BLaER1 treated with 17β-estradiol and CSF1 and Interleukin-3, amounts not matched to agents 10 nM and 100 nM (cell line): Measurements from ENCODE around the gene DPF3.
"Not testable (repeated sequence)": the region's sequence is repeated elsewhere in the genome, so short reads cannot be mapped to it uniquely, and the experiment has no call there.

Experiments used
- H3K27ac ChIP-seq, 11 experiments: shearing (Covaris generic); formaldehyde crosslinking; 2 replicates each; pipeline ENCODE4 v1.8.1; 2022
- H3K27me3 ChIP-seq, 11 experiments: shearing (Covaris generic); formaldehyde crosslinking; 2 replicates each; pipeline ENCODE4 v1.8.1; 2022
- H3K36me3 ChIP-seq, 11 experiments: shearing (Covaris generic); formaldehyde crosslinking; 2 replicates each; pipeline ENCODE4 v1.8.1; 2022
- H3K4me1 ChIP-seq, 10 experiments: shearing (Covaris generic); formaldehyde crosslinking; 2 replicates each; pipeline ENCODE4 v1.8.1; 2022
- H3K4me2 ChIP-seq, 11 experiments: shearing (Covaris generic); formaldehyde crosslinking; 2 replicates each; pipeline ENCODE4 v1.8.1; 2022
- H3K4me3 ChIP-seq, 10 experiments: shearing (Covaris generic); formaldehyde crosslinking; 2 replicates each; pipeline ENCODE4 v1.8.1; 2022
- H3K9ac ChIP-seq, 11 experiments: shearing (Covaris generic); formaldehyde crosslinking; 2 replicates each; pipeline ENCODE4 v1.8.1; 2022
- H3K9me3 ChIP-seq, 11 experiments: shearing (Covaris generic); formaldehyde crosslinking; replicated peaks in 1 of 11; 2 replicates each; pipeline ENCODE4 v1.8.1; 2022
- H4K20me1 ChIP-seq, 11 experiments: shearing (Covaris generic); formaldehyde crosslinking; 2 replicates each; pipeline ENCODE4 v1.8.1; 2022
- Cebpa-rat ChIP-seq, 11 experiments: shearing (Covaris generic); IDR thresholded peaks; 2 replicates each; pipeline ENCODE4 v1.8.1; 2022

Gene DPF3

DNA sequence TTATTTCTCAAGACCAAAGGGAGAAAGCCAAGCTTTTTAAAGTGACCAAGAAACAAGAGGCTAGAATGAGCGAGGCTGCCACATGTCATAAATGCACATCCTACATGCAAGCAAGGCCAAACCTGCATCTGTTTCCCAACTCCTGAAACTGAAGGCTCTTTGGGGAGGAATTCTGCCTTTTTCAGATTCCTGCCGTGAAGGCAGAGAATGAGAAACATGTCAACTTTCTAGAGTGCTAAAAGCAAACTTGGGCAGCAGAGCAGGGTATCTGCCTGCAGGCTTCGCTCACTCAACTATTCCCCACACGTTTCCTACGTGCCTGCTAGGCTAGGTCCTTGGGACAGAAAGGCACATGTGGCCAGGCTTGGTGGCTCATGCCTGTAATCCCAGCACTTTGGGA, 15.2 kb downstream of the DPF3 start:
- no peak overlapping the region for H3K4me2 ChIP-seq
- H3K27ac ChIP-seq: no peak overlapping the region
- H3K4me1 ChIP-seq: peaks cover 0 to 43% (median 0%) of the 10 kb centered on the region in 10 experiments; a peak in 8 of 20 replicates
- no peak overlapping the region for H3K4me3 ChIP-seq
- H4K20me1 ChIP-seq: no peaks in the 10 kb centered on the region
- no peaks in the 10 kb centered on the region for H3K36me3 ChIP-seq
- no peak overlapping the region for H3K9ac ChIP-seq
- no peaks in the 10 kb centered on the region for H3K27me3 ChIP-seq
- H3K9me3 ChIP-seq: peaks cover 0 to 6% (median 0%) of the 10 kb centered on the region in 11 experiments; a peak in 4 of 22 replicates
- no peak for TF ChIP-seq Cebpa-rat (IDR thresholded peaks at IDR 0.05)

DNA sequence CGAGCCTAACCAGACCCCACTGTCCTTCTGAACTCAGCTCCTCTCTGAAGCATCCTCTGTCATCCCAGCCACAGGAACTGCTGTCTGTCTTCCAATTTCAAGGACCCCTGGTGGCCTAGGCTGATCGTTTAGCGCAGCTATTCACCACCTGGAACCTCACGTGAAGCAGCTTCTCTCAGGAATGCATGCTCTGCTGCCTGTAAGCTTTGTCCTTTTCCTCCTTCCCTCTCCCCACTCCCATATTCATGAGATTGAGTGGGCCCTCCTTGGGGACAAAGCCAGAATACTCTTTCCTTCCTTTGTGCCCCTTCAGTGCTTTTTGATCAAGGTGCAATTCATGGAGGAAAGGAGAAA, 17.2 kb downstream of the DPF3 start:
- Histone ChIP-seq H3K4me1 (peaks cover 0 to 33% (median 0%) of the 10 kb centered on the region in 10 experiments; a peak in 8 of 20 replicates), H3K36me3 (no peaks in the 10 kb centered on the region), H3K27ac (no peak overlapping the region), H3K9ac (no peak overlapping the region), H3K4me2 (0 out of 22 replicates have a peak overlapping the region, but pooled peaks of 1 of the 11 experiments have one; percentile 0), H3K27me3 (no peaks in the 10 kb centered on the region), H3K4me3 (no peak overlapping the region), H3K9me3 (peaks cover 7 to 14% (median 7%) of the 10 kb centered on the region in 11 experiments), H4K20me1 (no peaks in the 10 kb centered on the region)
- no peak for TF ChIP-seq Cebpa-rat (IDR thresholded peaks at IDR 0.05)

DNA sequence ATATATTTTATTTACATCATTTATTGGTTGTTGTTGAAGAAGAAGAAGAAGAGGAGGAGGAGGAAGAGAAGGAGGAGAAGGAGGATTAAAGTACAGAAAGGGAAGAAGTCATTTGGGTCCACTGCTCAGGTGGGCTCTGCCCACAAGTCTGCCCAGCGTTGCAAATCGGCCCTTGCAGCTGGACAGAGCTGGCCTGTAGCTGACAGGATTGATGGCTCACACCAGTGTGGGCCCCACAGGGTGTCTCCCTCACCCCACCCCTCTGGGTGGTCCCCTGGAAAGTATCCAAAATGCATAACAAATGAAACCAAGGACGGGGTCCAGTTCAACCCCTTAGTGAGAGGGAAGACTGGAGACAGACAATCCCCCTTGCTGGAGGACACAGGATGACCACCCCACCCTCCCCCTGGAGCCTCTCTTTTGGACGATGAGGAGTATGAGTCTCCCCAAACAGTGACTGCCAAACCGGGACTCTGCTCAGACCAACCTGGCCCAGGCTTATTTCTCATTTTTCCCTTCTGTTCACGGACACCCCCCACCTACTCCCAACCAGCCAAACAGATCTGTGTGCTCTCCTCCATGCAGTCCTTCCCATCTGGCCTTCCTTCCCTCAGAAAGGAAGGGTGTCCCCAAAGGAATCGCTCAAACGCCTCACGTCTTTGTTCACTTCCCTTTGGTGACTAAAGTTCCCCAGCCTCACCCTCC, 17.7 kb downstream of the DPF3 start:
- no peaks in the 10 kb centered on the region for H3K36me3 ChIP-seq
- H4K20me1 ChIP-seq: no peaks in the 10 kb centered on the region
- H3K27me3 ChIP-seq: no peaks in the 10 kb centered on the region
- no peak for TF ChIP-seq Cebpa-rat (IDR thresholded peaks at IDR 0.05)
- no peak overlapping the region for H3K9ac ChIP-seq
- H3K9me3 ChIP-seq: peaks cover 12 to 19% (median 13%) of the 10 kb centered on the region in 11 experiments
- H3K27ac ChIP-seq: no peak overlapping the region
- 0 out of 22 replicates have a peak overlapping the region, but pooled peaks of 1 of the 11 experiments have one; percentile 0 for H3K4me2 ChIP-seq
- H3K4me3 ChIP-seq: no peak overlapping the region
- H3K4me1 ChIP-seq: peaks cover 0 to 29% (median 0%) of the 10 kb centered on the region in 10 experiments; a peak in 8 of 20 replicates

DNA sequence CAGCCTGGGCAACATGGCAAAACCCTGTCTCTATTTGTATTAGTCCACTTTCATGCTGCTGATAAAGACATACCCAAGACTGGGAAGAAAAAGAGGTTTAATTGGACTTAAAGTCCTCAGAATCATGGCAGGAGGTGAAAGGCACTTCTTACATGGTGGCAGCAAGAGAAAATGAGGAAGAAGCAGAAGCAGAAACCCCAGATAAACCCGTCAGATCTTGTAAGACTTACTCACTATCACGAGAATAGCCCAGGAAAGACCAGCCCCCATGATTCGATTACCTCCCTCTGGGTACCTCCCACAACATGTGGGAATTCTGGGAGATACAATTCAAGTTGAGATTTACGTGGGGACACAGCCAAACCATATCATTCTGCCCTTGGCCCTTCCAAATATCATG, 23.0 kb downstream of the DPF3 start:
- H4K20me1 ChIP-seq, H3K4me3 ChIP-seq, H3K27me3 ChIP-seq, H3K36me3 ChIP-seq, H3K27ac ChIP-seq, H3K4me2 ChIP-seq, H3K9ac ChIP-seq: not testable (repeated sequence)
- Histone ChIP-seq H3K9me3 (peaks cover 14 to 26% (median 21%) of the 10 kb centered on the region in 11 experiments), H3K4me1 (peaks cover 0 to 12% (median 0%) of the 10 kb centered on the region in 10 experiments; a peak in 6 of 20 replicates)

DNA sequence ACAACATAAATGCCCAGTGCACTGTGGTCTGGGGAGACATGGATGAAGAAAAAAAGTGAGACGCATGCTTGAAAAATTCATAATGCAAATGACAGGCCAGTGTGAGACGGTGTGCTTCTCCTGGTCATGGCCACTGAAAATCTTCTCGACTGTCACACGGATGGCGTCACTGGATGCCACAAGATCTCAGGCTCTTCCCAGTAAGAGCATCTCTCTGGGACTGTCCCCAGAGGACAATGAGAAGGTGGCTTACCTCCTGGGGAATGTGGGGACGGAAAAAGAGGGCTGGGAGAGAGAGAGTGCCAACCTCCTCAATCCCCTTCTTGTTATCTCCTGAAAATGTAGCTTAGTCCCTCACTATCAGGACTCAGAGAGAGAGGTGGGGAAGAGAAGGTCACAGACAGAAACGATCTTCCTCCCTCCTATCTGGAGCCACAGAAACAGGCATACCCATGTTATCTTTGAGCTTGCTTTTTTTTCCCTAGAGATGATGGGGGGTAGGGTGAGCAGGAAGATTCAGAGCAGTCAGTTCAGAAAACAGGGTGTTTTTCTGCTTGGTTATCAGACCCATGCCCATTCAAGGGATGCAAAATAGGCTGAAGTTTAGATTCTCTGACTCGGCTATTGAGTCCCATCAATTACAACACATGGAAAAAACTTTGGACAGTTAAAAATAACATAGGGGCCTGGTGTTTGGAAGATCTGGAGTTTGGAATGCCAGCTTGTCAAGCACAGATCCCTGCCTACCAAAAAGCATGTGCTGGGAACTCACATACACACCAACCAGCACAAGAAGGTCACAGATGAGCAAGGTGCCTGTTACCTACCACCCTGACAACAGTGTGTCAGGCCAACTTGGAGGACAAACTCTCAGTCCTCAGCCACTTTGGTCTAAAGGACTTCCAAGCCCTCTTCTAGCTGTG, 24.2 kb downstream of the DPF3 start:
- no peak for TF ChIP-seq Cebpa-rat (IDR thresholded peaks at IDR 0.05)
- H3K27ac ChIP-seq: no peak overlapping the region
- no peaks in the 10 kb centered on the region for H3K27me3 ChIP-seq
- no peaks in the 10 kb centered on the region for H4K20me1 ChIP-seq
- peaks cover 0 to 4% (median 0%) of the 10 kb centered on the region in 10 experiments; a peak in 4 of 20 replicates for H3K4me1 ChIP-seq
- H3K9ac ChIP-seq: no peak overlapping the region
- no peaks in the 10 kb centered on the region for H3K36me3 ChIP-seq
- H3K4me3 ChIP-seq: no peak overlapping the region
- no peak overlapping the region for H3K4me2 ChIP-seq
- peaks cover 14 to 26% (median 21%) of the 10 kb centered on the region in 11 experiments for H3K9me3 ChIP-seq

DNA sequence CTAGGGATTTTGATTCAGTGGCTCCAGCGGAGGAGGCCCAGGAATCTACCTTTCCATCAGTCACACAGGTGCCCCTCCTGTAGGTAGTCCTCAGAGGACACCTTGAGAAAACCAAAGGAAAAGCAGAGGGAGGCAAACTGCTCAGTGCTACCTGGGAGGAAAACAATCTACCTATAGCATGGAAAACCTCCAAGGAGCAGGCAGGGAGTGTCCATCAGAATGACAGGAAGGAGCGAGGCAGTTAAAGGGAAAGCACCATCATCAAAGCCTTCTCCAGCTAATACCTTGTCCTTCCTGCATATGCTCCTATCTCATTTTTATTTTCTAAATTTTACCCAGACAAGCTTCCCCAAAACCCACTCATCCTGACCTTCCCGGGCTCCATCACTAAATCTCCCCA, 25.4 kb downstream of the DPF3 start:
- H3K36me3 ChIP-seq: no peaks in the 10 kb centered on the region
- H3K9ac ChIP-seq: no peak overlapping the region
- TF ChIP-seq Cebpa-rat (IDR thresholded peaks at IDR 0.05): no peak
- peaks cover 14 to 23% (median 20%) of the 10 kb centered on the region in 11 experiments for H3K9me3 ChIP-seq
- H4K20me1 ChIP-seq: no peaks in the 10 kb centered on the region
- no peak overlapping the region for H3K27ac ChIP-seq
- H3K4me3 ChIP-seq: no peak overlapping the region
- H3K4me2 ChIP-seq: no peak overlapping the region
- no peaks in the 10 kb centered on the region for H3K4me1 ChIP-seq
- H3K27me3 ChIP-seq: no peaks in the 10 kb centered on the region

DNA sequence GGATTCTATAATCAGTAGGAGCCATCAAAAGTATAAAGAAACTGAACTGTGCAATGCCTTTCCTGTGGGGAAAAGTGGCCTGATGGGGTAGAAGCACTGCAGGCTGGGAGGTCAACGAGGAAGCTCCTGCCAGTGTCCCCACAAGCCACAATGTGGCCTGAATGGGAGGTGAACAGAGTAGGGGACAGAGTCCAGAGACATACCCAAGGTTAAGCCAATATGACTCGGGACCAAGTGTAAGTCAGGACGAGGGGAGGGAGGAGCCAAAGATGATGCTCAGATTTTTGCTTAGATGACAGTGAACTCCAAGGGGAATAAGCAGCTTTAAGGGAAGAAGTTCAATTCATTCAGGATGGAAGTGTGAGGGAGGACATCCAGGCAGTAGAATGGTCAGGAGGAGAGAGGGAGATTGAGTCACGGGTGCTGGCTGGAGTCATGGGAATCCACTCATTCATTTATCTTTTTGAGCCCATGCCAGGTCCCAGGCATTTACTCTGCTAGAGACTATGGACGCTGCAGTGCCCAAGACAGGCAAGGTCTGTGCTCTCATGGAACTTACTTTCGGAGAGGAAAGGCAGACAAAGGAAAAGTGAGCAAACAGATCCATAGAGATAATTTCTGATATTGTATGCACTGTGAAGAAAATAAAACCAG, 29.1 kb downstream of the DPF3 start:
- H3K4me2 ChIP-seq: no peak overlapping the region
- no peak overlapping the region for H3K9ac ChIP-seq
- H3K27me3 ChIP-seq: no peaks in the 10 kb centered on the region
- no peaks in the 10 kb centered on the region for H3K36me3 ChIP-seq
- no peaks in the 10 kb centered on the region for H3K9me3 ChIP-seq
- no peak overlapping the region for H3K27ac ChIP-seq
- TF ChIP-seq Cebpa-rat (IDR thresholded peaks at IDR 0.05): no peak
- H3K4me1 ChIP-seq: no peaks in the 10 kb centered on the region
- no peak overlapping the region for H3K4me3 ChIP-seq
- no peaks in the 10 kb centered on the region for H4K20me1 ChIP-seq

DNA sequence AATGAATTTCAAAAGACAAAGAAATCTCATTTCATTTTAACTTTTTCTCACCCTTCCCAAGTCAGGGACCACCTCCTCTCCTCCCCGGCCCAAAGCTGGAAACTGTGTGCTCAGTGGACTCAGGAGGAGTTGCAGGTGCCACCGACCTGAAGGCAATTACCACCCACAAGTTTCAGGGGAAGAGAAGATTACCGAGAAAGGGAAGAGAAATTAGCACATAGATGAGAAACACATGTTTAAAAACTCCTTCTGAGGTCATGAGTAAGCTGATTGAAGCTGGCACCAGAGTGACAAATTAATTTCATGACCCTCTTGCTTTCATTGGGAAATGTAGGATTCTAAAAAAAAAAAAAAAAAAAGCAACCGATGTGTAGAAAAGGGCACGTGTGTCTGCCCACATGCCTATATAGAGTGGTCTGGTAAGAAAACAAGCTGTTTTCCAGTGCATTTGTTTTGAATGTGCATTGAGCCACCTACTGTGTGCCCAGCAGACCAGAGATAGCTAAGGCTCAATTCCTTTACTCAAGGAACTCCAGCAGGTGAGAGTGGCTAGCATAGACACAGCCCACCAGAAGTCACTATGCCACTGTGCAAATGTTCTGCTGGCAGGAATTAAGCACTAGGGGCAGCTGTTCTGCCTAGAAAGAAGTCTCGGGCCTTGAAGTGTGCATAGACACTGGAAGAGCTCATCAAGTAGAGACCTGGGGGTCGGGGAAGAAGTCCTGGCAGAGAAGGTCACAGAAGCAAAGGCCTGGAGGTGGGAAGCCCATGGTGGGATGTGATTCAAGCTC, 30.5 kb downstream of the DPF3 start:
- no peaks in the 10 kb centered on the region for H3K4me1 ChIP-seq
- H3K4me3 ChIP-seq: no peak overlapping the region
- no peaks in the 10 kb centered on the region for H3K27me3 ChIP-seq
- no peak overlapping the region for H3K4me2 ChIP-seq
- H3K36me3 ChIP-seq: no peaks in the 10 kb centered on the region
- no peak overlapping the region for H3K9ac ChIP-seq
- no peak overlapping the region for H3K27ac ChIP-seq
- H3K9me3 ChIP-seq: no peaks in the 10 kb centered on the region
- no peak for TF ChIP-seq Cebpa-rat (IDR thresholded peaks at IDR 0.05)
- no peaks in the 10 kb centered on the region for H4K20me1 ChIP-seq
